G401 (cell line): ENCODE results near the gene EPX. TPM values are rescaled to one million over a fixed set of nuclear protein-coding genes. Genes with fewer than 3 reads are reported as not detected.
A peak's percentile ranks its signal among the peaks of the same experiment; 100 is the strongest.

Experiments
- DNase-seq: peaks from one replicate; pipeline ENCODE4 v3.0.0-alpha.2; 2015; ENCODE audit warnings: low spot score
- in situ Hi-C: cut with HindIII; loops from 2 replicates; pipeline ENCODE4 v1.10.0; 2016; ENCODE audit warnings: low sequenced_read_pairs, mixed read lengths
- total RNA-seq: library from RNA; depleted of rRNA; stranded (reverse); fragments of >200 nt; shearing (Covaris generic); gene quantifications from 2 replicates; pipeline ENCODE4 v1.2.3, GENCODE V29; 2014

Gene EPX
- total RNA-seq, 1 experiment from 2014 or later, result not detected

DNA sequence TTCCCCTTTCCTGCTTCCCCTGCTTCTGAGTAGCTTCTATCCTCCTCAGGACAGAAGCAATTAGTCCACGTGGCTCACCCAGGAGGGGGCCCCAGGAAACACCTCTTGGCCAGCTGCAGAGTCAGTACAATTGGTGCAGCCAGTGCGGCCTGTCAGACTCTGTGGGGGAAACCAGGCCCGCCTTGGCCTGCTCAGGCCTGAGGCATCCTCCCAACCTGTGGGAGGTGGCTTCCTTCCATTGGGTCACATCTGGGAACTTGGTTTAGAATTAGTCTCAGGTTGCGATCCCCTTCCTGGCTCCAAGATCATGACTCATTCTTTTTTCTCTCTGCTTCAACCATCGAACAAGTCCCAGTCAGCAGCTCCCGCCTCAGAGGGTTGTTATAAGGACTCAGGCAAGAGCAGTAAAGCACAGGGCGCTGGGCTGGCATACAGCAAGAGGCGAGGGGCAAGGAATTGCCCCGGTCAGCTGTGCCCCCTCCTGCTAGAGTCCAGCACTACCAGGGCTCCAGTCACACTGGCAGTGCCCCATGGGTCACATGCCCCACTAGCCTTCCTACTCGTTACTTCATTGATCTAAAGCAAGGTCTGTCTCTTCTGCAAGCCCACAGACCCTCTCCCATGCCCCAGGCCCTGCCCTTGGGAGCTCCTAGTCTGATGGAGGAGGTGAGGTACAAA is 8.1 kb upstream of the EPX start:
- DNase-seq, result no peak
- in situ Hi-C loops, result no loop called here

DNA sequence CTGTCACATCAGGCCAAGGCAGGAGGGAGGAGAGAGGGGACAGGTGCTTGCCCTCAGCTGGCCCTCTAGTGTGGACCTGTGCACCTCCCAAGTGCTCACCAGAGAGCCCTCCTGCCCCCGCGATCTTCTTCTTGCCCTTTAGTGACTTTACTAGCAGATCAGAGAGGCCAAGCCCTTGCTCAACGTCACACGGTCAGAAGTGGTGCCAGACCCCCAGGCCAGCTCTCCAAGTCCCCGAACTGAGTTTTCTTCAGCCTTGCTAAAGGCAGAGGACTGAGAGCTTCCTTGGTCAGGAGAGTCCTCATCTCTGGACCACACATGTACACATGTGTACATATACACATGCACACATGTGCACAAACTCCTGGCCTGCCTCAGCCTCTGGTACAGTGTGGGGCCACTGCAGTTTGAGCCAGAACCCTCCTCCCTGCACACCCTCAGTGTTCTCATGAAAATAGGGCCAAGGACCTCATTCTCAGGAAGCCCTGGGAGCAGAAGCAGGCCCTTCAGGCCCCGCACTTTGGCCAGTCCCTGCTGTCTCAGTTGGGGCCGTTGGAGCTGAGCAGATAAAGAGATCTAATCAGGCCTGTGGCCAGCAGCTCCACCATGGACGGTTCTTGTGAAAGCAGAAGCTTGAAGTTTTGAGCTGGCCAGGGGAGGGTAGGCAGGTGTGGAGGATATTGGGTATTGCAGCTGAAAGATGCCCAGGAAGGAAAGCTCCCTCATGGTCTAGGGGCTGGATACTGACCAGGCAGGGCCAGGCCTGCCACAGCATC is 7.4 kb upstream of the EPX start:
- DNase-seq, result no peak
- in situ Hi-C loops, result no loop called here

DNA sequence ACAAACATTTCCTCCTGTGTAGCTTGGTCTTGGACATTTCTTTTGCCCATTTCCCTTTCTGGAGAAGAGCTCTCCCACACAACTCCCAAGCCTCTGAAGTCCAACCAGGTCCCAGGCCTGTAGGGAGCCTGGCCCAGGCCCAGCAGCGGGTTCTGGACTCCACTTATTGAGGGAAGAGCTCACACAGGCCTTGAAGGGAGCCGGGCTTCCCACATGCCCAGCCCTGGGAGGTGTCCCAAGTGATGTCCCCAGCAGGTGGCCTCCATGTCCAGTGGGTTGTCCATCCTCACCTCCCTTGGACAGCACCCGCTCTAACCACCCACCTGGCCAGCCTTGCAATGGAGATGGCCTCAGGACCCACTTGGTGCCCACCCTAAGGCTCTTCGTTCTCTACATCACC is 5.9 kb upstream of the EPX start:
- no peak for DNase-seq

DNA sequence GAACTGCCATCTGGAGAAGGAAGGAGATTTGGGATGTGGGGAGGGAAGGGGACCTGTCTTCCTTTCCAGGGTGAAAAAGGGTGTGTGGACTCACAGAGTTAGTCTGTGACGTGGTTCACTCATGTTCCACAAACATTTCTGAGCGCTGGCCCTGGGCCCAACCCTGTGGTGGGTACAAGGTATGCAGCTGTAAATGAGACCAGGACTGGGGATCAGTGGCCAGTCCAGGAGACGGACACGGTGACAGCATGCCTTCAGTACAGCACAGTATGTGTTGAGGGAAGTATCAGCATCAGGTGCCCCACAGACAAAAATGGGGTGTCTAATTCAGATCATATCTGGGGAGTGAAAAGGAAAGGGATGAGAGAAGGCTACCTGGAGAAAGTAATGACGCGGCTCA is 5.5 kb upstream of the EPX start:
- no peak for DNase-seq
- in situ Hi-C loops, result no loop called here

More for the DNA sequence above, 5.9 kb upstream of the EPX start:
- in situ Hi-C loops, result no loop called here

DNA sequence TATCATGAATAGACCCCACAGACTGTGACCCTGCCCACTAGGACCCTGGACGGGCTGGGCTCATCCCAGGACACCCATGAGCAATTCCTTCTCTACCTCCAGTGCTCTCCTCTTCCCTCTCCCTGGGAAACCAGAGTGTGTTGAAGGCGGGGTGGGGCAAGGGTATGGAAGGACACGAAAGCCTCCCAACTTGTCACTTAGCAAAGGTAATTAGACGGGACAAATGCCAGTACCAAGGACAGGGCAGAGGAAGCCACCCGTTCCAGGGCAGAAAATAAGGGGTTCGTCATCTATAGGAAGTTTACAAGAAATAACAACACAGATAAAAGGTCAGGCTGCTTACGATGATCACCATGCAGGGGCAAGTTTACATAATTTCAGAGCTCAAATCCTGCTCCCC is 4.9 kb upstream of the EPX start:
- in situ Hi-C loops, result no loop called here
- no peak for DNase-seq

DNA sequence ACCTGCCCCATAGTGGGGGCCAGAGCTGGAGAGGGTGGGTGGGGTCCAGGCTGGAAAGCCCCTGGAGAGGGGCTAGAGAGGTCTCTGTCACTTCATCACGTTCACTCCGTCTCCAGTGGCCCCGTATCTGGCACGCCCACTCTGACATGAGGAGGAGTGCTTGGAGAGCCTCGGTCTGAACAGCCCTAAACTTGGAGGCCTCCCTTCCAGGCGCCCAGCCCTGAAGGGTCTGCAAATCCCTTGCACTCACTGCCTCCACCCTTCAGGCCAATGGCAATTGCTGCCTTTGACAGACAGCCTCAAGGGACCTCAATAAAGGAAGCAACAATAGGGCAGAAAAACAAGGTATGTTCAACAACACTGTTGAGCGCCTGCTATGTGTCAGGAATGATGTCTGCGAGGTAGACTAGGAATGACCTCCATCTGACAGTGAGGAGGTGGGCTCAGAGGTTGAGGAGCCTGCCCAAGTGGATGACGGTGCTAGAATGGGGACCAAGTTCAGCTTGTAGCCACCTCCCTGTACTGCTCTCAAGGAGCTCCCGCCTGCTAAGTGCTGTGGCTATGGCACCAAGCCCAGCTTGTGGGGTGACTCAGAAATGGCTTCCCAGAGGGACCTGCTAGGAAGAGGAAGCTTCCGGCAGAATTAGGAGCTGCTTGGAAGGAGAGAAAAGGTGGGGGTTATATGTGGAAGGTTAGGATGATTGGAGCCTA is 2.9 kb upstream of the EPX start:
- DNase-seq, result no peak
- in situ Hi-C loops, result no loop called here

DNA sequence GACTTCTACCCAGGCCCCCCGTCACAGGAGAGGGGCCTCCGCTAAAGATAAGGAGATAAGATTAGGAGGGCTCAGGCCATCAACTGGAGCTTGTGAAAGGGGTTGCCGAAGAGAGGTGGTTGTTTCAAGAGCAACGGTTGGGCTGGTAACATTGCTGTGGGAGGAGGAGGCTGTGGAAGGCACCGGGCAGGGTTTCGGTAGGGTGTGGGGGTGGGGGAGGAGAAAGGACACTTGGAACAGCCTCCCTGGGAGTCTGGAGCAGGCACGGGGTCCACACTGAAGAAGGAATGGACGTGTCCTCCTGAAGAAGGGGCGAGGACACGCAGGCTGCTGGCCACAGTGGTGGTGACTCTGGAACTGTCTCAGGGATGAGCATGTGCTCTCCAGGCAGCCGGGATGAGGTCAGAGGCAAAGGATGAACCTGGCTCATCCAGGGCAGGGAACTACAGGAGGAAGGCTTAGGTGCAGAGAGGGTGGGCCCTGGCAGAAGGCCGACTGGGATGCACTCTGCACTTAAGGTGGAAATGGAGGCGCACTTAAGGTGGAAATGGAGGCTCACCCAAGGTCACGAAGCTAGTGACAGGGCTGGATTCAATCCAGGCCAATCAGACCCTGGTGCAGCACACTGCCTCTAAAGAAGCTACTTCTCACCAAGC is 1.2 kb upstream of the EPX start:
- DNase-seq, result no peak
- in situ Hi-C loops, result no loop called here

DNA sequence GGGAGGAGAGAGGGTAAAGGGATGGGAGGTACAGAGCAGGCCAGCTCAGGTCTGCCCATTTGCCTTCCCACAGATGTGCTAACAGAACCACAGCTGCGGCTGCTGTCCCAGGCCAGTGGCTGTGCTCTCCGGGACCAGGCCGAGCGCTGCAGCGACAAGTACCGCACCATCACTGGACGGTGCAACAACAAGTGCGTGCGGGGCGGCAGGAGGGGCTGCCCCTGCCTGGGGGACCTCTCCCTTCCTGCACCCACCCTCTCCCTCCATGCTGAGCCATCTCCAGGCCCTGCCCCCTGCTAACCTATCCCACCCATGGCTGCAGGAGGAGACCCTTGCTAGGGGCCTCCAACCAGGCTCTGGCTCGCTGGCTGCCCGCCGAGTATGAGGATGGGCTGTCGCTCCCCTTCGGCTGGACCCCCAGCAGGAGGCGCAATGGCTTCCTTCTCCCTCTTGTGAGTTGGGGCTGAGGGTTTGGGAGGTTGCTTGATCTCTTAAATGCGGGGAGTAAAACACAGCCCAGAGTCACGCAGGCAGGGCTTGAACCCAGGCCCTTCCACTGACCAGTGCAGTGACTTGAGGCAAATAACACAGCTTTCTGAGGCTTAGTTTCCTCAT is 1.2 kb downstream of the EPX start:
- in situ Hi-C loops, result no loop called here
- DNase-seq, result no peak

DNA sequence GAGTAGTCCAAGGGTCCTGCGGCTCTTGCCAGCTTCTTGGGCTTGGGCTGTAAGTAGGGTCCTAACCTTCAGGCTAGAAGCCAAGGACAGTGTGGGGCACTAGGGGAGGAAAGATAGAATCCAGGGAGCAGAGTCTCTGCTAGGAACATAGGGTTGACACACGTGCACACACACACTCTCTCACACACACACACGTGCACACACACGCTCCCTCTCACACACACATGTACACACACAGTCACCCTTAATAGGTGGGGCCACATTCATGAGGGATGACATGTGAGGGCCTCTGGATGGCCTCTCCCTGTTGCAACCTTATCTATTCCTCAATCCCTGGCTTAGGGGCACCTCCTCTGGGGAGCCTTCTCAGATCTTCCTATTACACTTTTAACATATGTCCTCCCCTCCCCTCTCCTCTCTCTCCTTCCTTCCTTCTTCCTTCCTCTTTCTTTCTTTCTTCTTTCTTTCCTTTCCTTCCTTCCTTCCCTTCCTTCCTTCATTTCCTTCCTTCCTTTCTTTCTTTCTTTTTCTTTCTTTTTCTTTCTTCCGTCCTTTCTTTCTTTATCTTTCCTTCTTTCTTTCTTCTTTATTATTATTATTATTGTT is 3.1 kb downstream of the EPX start:
- in situ Hi-C loops, result no loop called here
- DNase-seq, result no peak

DNA sequence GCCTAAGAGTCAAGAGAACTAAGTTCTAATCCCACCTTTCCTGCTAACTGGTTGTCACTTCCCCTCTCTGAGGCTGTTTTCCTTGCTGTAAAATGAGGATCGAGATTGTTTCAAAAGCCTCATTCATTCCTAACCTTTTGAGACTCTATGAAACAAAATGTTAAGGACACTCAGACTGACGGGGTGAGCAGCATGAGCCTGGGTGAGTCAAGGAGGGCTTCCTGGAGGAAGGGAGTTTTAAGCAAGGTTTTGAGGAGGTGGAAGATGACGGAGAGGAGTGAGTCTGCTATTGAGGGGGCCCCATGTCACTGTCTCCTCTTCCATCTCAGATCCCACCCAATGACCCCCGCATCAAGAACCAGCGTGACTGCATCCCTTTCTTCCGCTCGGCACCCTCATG is 4.1 kb downstream of the EPX start:
- in situ Hi-C loops, result no loop called here
- DNase-seq, result no peak

DNA sequence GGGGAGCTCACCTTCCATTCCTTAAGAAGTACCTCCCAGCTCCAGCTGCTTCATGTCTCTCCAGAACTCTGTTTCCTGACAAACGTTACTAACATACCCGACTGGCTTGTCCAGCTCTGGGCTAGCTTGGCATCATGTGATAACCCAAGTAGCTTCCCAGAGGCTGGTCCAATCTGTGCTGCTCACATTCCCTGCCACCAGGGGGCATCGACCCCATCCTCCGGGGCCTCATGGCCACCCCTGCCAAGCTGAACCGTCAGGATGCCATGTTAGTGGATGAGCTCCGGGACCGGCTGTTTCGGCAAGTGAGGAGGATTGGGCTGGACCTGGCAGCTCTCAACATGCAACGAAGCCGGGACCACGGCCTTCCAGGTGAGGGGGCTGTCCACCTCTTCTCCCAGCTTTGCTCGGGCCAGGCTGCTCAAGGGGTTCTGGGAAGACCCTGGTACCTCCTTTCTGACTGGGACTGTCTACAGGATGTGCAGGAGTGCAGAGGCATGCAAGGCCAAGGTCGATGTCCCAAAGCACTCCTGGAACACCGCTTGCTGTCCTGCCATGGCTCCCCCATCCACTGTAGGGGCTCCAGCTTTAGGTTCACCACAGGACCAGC is 7.6 kb downstream of the EPX start:
- peak; percentile 37 for DNase-seq
- in situ Hi-C loops, result no loop called here

DNA sequence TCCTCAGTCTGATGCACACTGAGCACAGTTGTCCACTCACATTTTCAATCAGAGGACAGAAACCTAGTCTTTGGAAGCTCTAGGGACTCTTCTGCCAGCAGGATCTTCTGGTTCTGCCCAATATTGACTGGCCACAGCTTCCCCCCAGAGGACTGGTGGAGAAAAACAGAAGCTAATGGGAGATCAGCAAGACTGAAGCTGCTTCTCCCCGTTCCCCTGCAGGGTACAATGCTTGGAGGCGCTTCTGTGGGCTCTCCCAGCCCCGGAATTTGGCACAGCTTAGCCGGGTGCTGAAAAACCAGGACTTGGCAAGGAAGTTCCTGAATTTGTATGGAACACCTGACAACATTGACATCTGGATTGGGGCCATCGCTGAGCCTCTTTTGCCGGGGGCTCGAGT is 10.3 kb downstream of the EPX start:
- DNase-seq, result no peak
- in situ Hi-C loops, result no loop called here

DNA sequence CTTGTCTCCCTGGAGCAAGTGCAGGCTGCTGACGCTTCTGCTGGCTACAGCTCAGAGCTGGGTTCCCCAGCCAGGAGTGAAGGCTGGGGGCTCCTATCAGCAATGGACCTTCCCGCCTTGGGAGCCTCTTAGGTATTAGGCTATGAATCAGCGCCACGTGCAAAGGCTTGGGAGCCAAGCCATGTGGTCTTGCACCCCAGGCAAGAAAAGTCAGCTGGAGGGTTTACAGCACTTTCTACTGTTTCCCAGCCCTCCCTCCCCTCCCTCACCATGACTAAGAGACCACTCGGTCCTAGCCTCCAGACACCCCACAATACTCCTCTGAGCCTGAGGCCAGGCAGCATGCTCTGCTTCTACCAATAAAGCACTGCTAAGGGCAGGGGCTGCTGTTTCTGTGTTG is 12.3 kb downstream of the EPX start:
- in situ Hi-C loops, result no loop called here
- no peak for DNase-seq

DNA sequence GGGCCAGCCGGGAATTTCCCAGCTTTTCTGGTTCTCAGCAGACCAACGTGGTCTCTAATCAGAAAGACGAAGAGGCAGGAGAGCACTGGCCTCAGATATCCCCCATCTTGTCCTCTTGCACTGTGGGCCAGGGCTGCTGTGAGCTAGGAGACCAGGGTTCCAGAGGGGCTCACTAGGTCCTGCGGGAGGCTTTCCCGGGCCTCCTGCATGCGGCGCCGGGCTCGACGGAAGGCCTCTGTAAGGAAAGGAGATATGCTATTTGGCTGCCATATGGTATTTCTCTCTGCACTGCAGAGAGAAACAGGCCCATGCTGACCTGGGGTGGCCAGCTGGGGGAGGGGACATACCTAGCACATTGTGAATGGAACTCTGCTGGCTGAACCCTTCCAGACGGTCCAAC is 13.4 kb downstream of the EPX start:
- DNase-seq, result no peak
- in situ Hi-C loops, result no loop called here

DNA sequence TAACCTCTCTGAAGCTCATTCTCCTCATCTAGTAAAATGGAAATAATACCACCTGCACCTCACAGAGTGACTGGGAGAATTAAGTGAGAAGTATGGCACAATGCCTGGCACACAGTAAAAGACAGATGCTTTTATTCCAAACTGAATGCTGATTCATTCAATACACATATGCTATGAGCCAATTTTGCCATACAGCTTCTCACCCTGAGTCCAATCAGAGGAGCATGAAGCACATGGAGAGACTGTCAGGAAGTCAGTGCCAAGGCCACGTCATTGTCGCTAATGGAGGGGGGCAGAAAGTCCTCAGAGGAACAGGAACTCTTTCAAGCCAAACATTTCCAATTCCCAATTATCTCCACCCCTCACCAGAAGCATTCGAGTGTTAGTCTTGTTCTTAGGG is 14.9 kb downstream of the EPX start:
- in situ Hi-C loops, result no loop called here
- DNase-seq, result no peak

DNA sequence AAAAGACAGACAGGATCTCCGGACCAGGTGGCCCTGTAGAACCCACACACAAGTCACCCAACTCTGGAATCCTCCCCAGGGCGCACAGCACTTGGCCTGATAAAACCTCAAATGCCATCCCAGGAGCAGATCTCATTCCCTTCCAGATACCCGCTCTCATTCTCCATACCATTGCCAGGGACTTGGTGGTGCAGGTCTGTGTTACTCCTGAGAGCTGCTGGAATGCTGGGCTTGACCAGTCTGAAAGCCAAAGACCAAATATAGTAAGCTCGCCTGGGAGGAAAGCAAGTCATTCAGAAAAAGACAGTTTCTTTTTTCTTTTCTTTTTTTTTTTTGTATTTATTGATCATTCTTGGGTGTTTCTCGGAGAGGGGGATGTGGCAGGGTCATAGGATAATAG is 15.8 kb downstream of the EPX start:
- no peak for DNase-seq
- in situ Hi-C loops, result no loop called here

DNA sequence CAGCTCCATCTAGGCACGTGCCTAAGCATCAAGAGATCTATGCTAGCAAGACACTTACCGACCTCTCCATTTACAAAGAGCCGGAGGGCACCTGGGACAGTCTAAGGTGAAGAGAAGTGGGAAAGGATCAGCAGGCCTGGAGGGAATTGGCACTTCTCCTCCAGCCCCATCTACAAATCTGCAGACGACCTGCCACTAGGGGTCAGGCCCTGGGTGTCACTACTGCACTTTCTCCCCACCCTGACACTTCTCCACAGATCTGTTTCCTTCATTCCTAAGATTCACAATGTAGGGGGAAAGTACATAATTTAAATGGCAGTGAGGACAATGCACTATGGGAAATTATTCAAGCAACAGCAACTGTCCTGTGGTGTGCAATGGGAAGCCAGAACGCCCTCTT is 18.4 kb downstream of the EPX start:
- no peak for DNase-seq
- in situ Hi-C loops, result no loop called here

DNA sequence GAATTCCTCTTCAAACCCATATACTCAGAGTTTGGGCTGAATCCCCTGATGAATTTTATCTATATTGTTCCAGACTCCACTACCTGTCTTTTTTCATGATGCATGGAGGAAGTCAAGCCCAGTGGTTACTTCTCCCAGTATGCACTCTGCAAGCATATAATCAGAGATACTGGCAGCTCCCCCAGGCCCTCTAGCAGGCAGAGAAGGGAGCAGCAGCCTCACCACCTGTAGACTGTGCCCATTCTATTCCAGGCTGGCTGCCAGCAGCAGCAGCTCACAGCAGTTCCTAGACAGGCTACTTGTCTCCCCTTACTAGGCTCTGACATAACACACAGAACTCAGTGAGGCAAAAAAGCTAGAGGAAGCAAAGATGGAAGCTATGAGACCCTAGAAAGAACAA is 23.2 kb downstream of the EPX start:
- in situ Hi-C loops, result no loop called here
- DNase-seq, result peak; percentile 17

DNA sequence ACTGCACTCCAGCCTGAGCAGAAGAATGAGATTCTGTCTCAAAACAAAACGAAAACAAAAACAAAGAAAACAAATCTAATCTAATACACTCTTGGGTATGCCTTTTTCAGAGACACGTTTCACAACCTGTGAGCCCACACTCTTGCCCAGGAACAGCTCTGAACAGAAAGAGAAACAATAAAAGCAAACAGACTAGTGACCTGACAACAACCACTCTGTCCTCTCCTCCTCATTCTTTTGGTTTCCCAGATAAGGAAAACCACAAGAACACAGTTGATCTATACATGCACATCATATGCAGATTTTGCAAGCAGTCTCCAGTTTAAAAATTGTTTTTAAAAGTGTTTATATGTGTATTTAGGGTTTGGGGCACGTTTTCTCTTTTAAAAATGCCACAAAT is 25.2 kb downstream of the EPX start:
- in situ Hi-C loops, result no loop called here
- no peak for DNase-seq
